Naive B cell (primary cell): ENCODE measurements around the gene SLC25A40. TPM values are rescaled to one million over a fixed set of nuclear protein-coding genes. Genes with fewer than 3 reads are reported as not detected.

Source experiments
- ATAC-seq, 2 donors: fragments of 150-1000 bp; cut with Tn5 transposase; 2 replicates each; pipeline ENCODE4 v1.10.0; 2021; ENCODE audit warnings: low read depth in 2 of 2, mild to moderate bottlenecking in 2 of 2, moderate library complexity in 2 of 2
- DNase-seq: peaks from one replicate; pipeline ENCODE4 v3.0.0; 2022
- H3K27ac Mint-ChIP-seq, 6 donors: one replicate each; pipeline ENCODE4 v1.8.0; 2020 to 2022; ENCODE audit warnings: mild to moderate bottlenecking in 6 of 6, mixed read lengths in 6 of 6, moderate library complexity in 5 of 6, inconsistent platforms in 2 of 6
- H3K27me3 Mint-ChIP-seq, 3 donors: one replicate each; pipeline ENCODE4 v1.8.0; 2021 to 2022; ENCODE audit warnings: mixed read lengths in 3 of 3, mild to moderate bottlenecking in 1 of 3
- H3K36me3 Mint-ChIP-seq, 2 donors: one replicate each; pipeline ENCODE4 v1.8.0; 2020 to 2022; ENCODE audit warnings: mixed read lengths in 2 of 2, inconsistent platforms in 1 of 2, mild to moderate bottlenecking in 1 of 2
- H3K4me1 Mint-ChIP-seq, 3 donors: one replicate each; pipeline ENCODE4 v1.8.0; 2020 to 2022; ENCODE audit warnings: mixed read lengths in 3 of 3, inconsistent platforms in 1 of 3, mild to moderate bottlenecking in 1 of 3, moderate library complexity in 1 of 3
- H3K4me3 Mint-ChIP-seq, 8 donors: one replicate each; pipeline ENCODE4 v1.8.0; 2020 to 2022; ENCODE audit warnings: mild to moderate bottlenecking in 8 of 8, mixed read lengths in 8 of 8, moderate library complexity in 8 of 8, inconsistent platforms in 2 of 8
- H3K9me3 Mint-ChIP-seq, 7 donors: one replicate each; pipeline ENCODE4 v1.8.0; 2020 to 2022; ENCODE audit warnings: mixed read lengths in 7 of 7, mild to moderate bottlenecking in 5 of 7, inconsistent platforms in 2 of 7, moderate library complexity in 1 of 7
- polyA plus RNA-seq, 6 donors: library from polyadenylated mRNA; unstranded; fragments of 300-500 nt; fragmentation: Illumina TruSeq; gene quantifications; one replicate each; pipeline ENCODE4 v1.2.3, GENCODE V29; 2021; ENCODE audit warnings: low read depth in 6 of 6

Gene SLC25A40
- polyA plus RNA-seq, 6 donors from 2014 or later: 0.50 to 16.7 (median 10.9) TPM

DNA sequence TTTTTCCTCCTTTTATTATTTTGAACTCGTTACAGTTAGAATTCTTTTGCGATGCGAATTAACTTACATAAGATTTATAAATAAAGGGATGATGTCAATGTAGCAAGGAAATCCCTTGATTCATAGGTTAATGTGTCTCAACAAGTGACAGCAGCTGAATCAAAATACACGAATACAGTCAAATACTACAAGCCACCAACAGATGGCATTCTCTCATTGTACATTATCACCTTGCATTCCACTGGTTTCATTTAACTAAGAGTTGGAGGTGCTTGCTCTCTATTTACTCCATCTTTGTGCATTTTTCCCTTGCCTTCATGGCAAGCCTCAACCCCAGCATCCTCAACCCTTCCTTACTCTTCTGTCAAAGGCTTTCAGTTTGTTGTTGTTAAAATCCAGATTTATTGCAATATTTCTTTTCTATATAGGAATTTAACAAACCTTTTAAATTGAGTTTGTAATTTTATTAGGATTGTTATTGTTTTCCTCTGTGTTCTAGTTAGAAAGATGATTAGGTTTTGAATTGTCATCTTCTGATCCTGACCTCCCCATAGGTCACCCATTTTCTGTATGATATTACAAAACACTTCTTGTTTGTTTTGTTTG is 78.3 kb downstream of the SLC25A40 start:
- H3K4me3 Mint-ChIP-seq: no peak overlapping the region
- H3K4me1 Mint-ChIP-seq: no peaks in the 10 kb centered on the region
- DNase-seq (peak; percentile 18), ATAC-seq (peak; percentile 45 to 61)
- peaks cover 0 to 9% (median 0%) of the 10 kb centered on the region in 7 donors for H3K9me3 Mint-ChIP-seq
- H3K27me3 Mint-ChIP-seq: peaks cover 0 to 14% (median 8%) of the 10 kb centered on the region in 3 donors
- H3K36me3 Mint-ChIP-seq: no peaks in the 10 kb centered on the region
- no peak overlapping the region for H3K27ac Mint-ChIP-seq

GRCh38 chr7:87797395-87797794 is 78.8 kb downstream of the SLC25A40 start:
- Mint-ChIP-seq H3K9me3 (peaks cover 0 to 9% (median 0%) of the 10 kb centered on the region in 7 donors), H3K27me3 (peaks cover 0 to 14% (median 8%) of the 10 kb centered on the region in 3 donors), H3K27ac (no peak overlapping the region), H3K4me3 (no peak overlapping the region), H3K36me3 (no peaks in the 10 kb centered on the region), H3K4me1 (no peaks in the 10 kb centered on the region)
- DNase-seq (no peak), ATAC-seq (no peak)

DNA sequence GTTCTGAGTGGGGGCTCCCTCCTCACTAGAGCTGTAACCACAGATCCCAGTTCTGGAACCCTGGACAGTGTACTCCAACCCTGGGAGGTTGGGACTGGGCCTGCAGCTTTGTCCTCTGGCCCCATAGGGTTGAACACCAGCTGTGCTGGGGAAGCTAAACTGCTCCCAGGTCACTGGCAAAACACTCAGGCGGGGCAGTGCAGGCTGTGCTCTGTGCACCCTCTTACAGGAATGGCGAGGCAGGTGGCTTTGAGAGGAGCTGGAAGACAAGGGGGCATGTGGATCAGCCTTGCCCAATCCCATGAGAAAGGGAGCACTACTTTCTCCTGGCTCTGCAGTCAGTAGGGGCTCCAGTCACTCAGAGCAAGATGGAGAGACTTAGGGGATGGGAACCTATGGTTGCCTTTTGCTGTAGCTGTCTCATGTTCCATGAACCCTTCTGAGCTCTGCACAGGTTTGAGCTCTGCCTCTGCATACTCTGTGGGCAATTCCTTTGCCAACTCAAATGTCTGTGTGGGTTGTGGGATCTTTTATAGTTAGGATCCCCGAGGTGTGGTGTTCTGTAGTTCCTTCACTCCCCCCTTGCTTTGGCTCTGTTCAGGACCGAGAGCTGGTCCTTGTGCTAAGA is 90.7 kb downstream of the SLC25A40 start:
- Mint-ChIP-seq H3K4me3 (no peak overlapping the region), H3K4me1 (no peaks in the 10 kb centered on the region), H3K9me3 (peaks cover 0 to under 1% (median 0%) of the 10 kb centered on the region in 7 donors), H3K27me3 (peaks cover 11 to 34% (median 29%) of the 10 kb centered on the region in 3 donors), H3K36me3 (peaks cover 0 to 8% of the 10 kb centered on the region in 2 donors), H3K27ac (no peak overlapping the region)
- ATAC-seq (no peak), DNase-seq (no peak)

GRCh38 chr7:87784424-87784823 is 91.7 kb downstream of the SLC25A40 start:
- Mint-ChIP-seq H3K4me3 (no peak overlapping the region), H3K9me3 (peaks cover 0 to 6% (median 0%) of the 10 kb centered on the region in 7 donors), H3K27me3 (peaks cover 11 to 31% (median 29%) of the 10 kb centered on the region in 3 donors), H3K27ac (no peak overlapping the region), H3K4me1 (no peaks in the 10 kb centered on the region), H3K36me3 (peaks cover 0 to 8% of the 10 kb centered on the region in 2 donors)
- no peak for DNase-seq
- no peak for ATAC-seq

Other genes starting within 250 kb of the SLC25A40 start
- under 1 TPM in 3 of 6 donors, not detected in 3; 0.14 to 0.44 (median 0.17) TPM for gene RUNDC3B, start 248.0 kb downstream of the SLC25A40 start, polyA plus RNA-seq
- 10 to 100 TPM; 23.7 to 41.7 (median 37.1) TPM for gene DBF4, start 133 bp upstream of the SLC25A40 start, polyA plus RNA-seq
- 1 to 10 TPM in 1 of 6 donors, under 1 TPM in 4, not detected in 1; 0.05 to 1.6 (median 0.29) TPM for gene ADAM22, start 57.9 kb upstream of the SLC25A40 start, polyA plus RNA-seq